Keratinocyte (primary cell): ENCODE data around the gene GNG3. TPM values are rescaled to one million over a fixed set of nuclear protein-coding genes. Genes with fewer than 3 reads are reported as not detected.

Experiments used
- DNase-seq: peaks from one replicate; pipeline ENCODE4 v3.0.0-alpha.2; 2011; ENCODE audit warnings: low read depth, missing footprints, low spot score
- FAIRE-seq: peaks from 2 replicates; lab custom pipeline; 2011; peaks lifted over from hg19 to GRCh38; lab: Jason Lieb, UNC
- H2AFZ ChIP-seq: 2 replicates; pipeline ENCODE4 v1.6.0; 2012; ENCODE audit warnings: low read length, control low read depth, inconsistent platforms; ENCODE audit not compliant: control insufficient read depth
- H3K27ac ChIP-seq: 2 replicates; pipeline ENCODE4 v1.5.1; 2011; ENCODE audit warnings: low read length; ENCODE audit not compliant: control insufficient read depth, insufficient read depth
- H3K27me3 ChIP-seq: 3 replicates; pipeline ENCODE4 v1.6.0; 2011; ENCODE audit warnings: low read length; ENCODE audit not compliant: control insufficient read depth, insufficient read depth; ENCODE audit errors: extremely low read depth
- H3K36me3 ChIP-seq, 2 experiments: 2 replicates in 1 of 2; 3 replicates in 1 of 2; pipeline ENCODE4 v1.5.1; 2011; ENCODE audit warnings: low read length in 2 of 2, mild to moderate bottlenecking in 1 of 2; ENCODE audit not compliant: control insufficient read depth in 2 of 2, insufficient read depth in 2 of 2; ENCODE audit errors: extremely low read depth in 1 of 2
- H3K4me1 ChIP-seq: 3 replicates; pipeline ENCODE4 v1.5.1; 2011; ENCODE audit warnings: low read length; ENCODE audit not compliant: control insufficient read depth, insufficient read depth; ENCODE audit errors: extremely low read depth
- H3K4me2 ChIP-seq: 3 replicates; pipeline ENCODE4 v1.6.0; 2011; ENCODE audit warnings: low read depth, low read length; ENCODE audit not compliant: control insufficient read depth, insufficient read depth; ENCODE audit errors: extremely low read depth
- H3K4me3 ChIP-seq, 3 experiments: fragments of 200-600 bp in 1 of 3; sonication (generic) in 1 of 3; 2 replicates in 2 of 3; 3 replicates in 1 of 3; pipeline ENCODE4 v1.5.1; 2011 to 2016; ENCODE audit warnings: low read length in 3 of 3, mild to moderate bottlenecking in 3 of 3, control low read depth in 2 of 3, inconsistent platforms in 1 of 3, low read depth in 1 of 3, mixed read lengths in 1 of 3, mixed run types in 1 of 3, moderate library complexity in 1 of 3; ENCODE audit not compliant: control insufficient read depth in 2 of 3, insufficient read depth in 2 of 3; ENCODE audit errors: extremely low read depth in 1 of 3
- H3K79me2 ChIP-seq: 2 replicates; pipeline ENCODE4 v1.6.0; 2012; ENCODE audit warnings: low read length; ENCODE audit not compliant: control insufficient read depth, insufficient read depth
- H3K9ac ChIP-seq: 3 replicates; pipeline ENCODE4 v1.6.0; 2011; ENCODE audit warnings: low read length; ENCODE audit not compliant: control insufficient read depth, insufficient read depth; ENCODE audit errors: extremely low read depth
- H3K9me1 ChIP-seq: 3 replicates; pipeline ENCODE4 v1.6.0; 2011; ENCODE audit warnings: low read length; ENCODE audit not compliant: control insufficient read depth, insufficient read depth; ENCODE audit errors: extremely low read depth
- H3K9me3 ChIP-seq: 2 replicates; pipeline ENCODE4 v1.5.1; 2012; ENCODE audit warnings: low read depth, low read length; ENCODE audit not compliant: control insufficient read depth
- H4K20me1 ChIP-seq: 3 replicates; pipeline ENCODE4 v1.6.0; 2011; ENCODE audit warnings: low read length; ENCODE audit not compliant: control insufficient read depth, insufficient read depth; ENCODE audit errors: extremely low read depth
- EZH2 ChIP-seq: IDR thresholded peaks from one replicate; pipeline ENCODE4 v1.6.1; 2012; ENCODE audit warnings: inconsistent platforms, mild to moderate bottlenecking, low read length, moderate library complexity
- dilution Hi-C: fragments of 300-500 bp; cut with MboI; formaldehyde crosslinking; loops from one replicate; pipeline ENCODE4 v1.7.0; 2020; ENCODE audit warnings: low sequenced_read_pairs; ENCODE audit not compliant: extremely low pct_ligation_motif_present
- polyA plus RNA-seq, 5 experiments: library from polyadenylated mRNA; depleted of rRNA in 3 of 5; stranded (reverse) in 3 of 5; stranded (forward) in 1 of 5; unstranded in 1 of 5; fragments of >200 nt; gene quantifications; 1 replicate in 1 of 5; 2 replicates in 3 of 5; 3 replicates in 1 of 5; pipeline versions ENCODE4 v1.2.1 to v1.2.3, GENCODE V29; 2011 to 2012; ENCODE audit warnings: missing spikeins in 2 of 5, low read depth in 1 of 5, low replicate concordance in 1 of 5
- TF ChIP-seq, protein P1 (sequence below), 3 experiments: IDR thresholded peaks in 1 of 3; conservative IDR thresholded peaks in 1 of 3; optimal IDR thresholded peaks in 1 of 3; 2 replicates in 2 of 3; 3 replicates in 1 of 3; pipeline versions ENCODE3 to v1.5.1; 2011; ENCODE audit warnings: low read length in 3 of 3, mild to moderate bottlenecking in 3 of 3, moderate library complexity in 2 of 3, control low read depth in 1 of 3, inconsistent platforms in 1 of 3; ENCODE audit not compliant: insufficient read depth in 2 of 3; ENCODE audit errors: extremely low read depth in 1 of 3

Gene GNG3
- polyA plus RNA-seq, 1 donor (not counting 4 experiments of a cell fraction or from before 2014, with no cell fraction given): not detected

DNA sequence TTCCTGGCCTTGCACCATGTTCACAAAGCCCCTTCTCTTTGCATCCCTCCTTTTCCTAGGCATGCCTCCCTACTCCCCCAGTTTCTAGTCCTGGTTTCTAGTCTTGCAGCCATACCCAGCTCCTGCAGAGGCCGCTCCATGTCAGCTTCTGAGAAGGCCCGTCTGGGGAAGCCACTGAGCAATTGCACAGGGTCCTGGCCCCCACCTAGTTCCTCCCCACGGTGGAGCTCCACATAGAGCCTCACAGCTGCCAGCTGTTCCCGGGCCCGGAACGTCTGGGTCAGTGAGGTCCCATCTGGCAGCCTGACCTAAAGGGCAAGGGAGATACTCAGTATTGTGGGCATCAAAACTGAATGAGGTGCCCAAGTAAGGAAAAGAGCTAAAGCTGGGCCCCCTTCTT, 30.8 kb upstream of the GNG3 start:
- Histone ChIP-seq H3K79me2 (peaks cover 40% of the 10 kb centered on the region), H3K4me2 (no peak overlapping the region), H3K27ac (no peak overlapping the region), H2AFZ (no peak overlapping the region), H3K9me3 (no peaks in the 10 kb centered on the region), H3K9ac (no peak overlapping the region), H3K9me1 (no peaks in the 10 kb centered on the region), H3K4me1 (peaks cover 20% of the 10 kb centered on the region), H3K4me3 (no peak overlapping the region), H3K27me3 (no peaks in the 10 kb centered on the region), H3K36me3 (peaks cover 11 to 19% of the 10 kb centered on the region in 2 experiments), H4K20me1 (no peaks in the 10 kb centered on the region)
- TF ChIP-seq, protein P1, sequence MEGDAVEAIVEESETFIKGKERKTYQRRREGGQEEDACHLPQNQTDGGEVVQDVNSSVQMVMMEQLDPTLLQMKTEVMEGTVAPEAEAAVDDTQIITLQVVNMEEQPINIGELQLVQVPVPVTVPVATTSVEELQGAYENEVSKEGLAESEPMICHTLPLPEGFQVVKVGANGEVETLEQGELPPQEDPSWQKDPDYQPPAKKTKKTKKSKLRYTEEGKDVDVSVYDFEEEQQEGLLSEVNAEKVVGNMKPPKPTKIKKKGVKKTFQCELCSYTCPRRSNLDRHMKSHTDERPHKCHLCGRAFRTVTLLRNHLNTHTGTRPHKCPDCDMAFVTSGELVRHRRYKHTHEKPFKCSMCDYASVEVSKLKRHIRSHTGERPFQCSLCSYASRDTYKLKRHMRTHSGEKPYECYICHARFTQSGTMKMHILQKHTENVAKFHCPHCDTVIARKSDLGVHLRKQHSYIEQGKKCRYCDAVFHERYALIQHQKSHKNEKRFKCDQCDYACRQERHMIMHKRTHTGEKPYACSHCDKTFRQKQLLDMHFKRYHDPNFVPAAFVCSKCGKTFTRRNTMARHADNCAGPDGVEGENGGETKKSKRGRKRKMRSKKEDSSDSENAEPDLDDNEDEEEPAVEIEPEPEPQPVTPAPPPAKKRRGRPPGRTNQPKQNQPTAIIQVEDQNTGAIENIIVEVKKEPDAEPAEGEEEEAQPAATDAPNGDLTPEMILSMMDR (optimal IDR thresholded peaks at IDR 0.05 in 1 of 3, IDR thresholded peaks at IDR 0.05 in 1 of 3, conservative IDR thresholded peaks at IDR 0.05 in 1 of 3; ENCODE audit: extremely low read depth in 1 of 3, insufficient read depth in 2 of 3, low read length in 3 of 3): no peak
- TF ChIP-seq EZH2: no peak
- dilution Hi-C loops: no loop called here
- FAIRE-seq: no peak
- no peak for DNase-seq

DNA sequence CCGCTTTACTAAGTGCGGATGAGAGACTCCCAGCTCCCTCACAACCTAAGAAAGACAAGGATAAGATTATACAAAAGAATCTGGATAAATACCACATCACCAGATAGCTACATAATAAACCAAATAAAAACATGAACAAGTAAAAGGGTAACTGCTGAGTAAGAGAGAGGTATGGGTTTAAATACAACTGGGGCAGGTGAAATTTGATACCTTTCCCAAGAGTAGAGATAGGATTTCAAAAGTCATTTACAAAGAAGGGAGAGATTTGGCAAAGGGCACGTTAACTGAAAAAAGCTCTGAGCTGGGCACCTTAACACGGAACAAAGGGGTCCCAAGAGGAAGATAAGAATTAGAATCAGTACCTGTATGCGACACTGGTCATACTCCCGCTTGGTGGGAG, 30.3 kb upstream of the GNG3 start:
- Histone ChIP-seq H3K4me1 (peaks cover 20% of the 10 kb centered on the region), H3K27ac (peak overlapping the region; percentile 14), H3K36me3 (peaks cover 11 to 19% of the 10 kb centered on the region in 2 experiments), H3K9me1 (no peaks in the 10 kb centered on the region), H4K20me1 (no peaks in the 10 kb centered on the region), H3K27me3 (no peaks in the 10 kb centered on the region), H3K9ac (no peak overlapping the region), H3K9me3 (no peaks in the 10 kb centered on the region), H3K4me2 (no peak overlapping the region), H3K79me2 (peaks cover 36% of the 10 kb centered on the region), H2AFZ (no peak overlapping the region), H3K4me3 (no peak overlapping the region)
- no peak for TF ChIP-seq EZH2
- dilution Hi-C loops: no loop called here
- DNase-seq (no peak), FAIRE-seq (no peak)

DNA sequence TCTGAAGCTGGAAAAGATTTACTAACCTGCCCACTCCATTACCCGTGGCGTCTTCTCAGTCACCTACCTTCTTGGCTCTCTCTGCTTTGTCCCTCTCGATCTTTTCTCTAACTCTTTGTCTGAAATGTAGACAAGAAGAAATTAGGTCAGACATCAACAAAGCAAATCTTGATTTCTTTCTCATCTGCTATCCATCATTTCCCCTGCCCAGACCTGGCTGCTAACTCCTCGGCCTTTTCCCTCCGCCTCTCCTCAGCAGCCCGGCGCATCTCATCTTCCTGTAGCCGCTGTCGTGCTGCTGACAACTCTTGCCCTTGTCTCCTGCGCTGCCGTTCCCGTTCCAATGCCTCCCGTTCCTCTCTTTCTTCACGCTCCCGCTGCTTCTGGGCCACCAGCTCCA, 29.8 kb upstream of the GNG3 start:
- peak overlapping the region; percentile 91 for H3K27ac ChIP-seq
- peak overlapping the region; percentile 99 for H3K4me2 ChIP-seq
- peak overlapping the region; percentile 95 for H3K9ac ChIP-seq
- no peak overlapping the region for H2AFZ ChIP-seq
- H3K9me3 ChIP-seq: no peaks in the 10 kb centered on the region
- H3K4me1 ChIP-seq: peaks cover 20% of the 10 kb centered on the region
- TF ChIP-seq EZH2: no peak
- TF ChIP-seq, protein P1 (optimal IDR thresholded peaks at IDR 0.05 in 1 of 3, IDR thresholded peaks at IDR 0.05 in 1 of 3, conservative IDR thresholded peaks at IDR 0.05 in 1 of 3; ENCODE audit: extremely low read depth in 1 of 3, insufficient read depth in 2 of 3, low read length in 3 of 3): no peak
- H3K79me2 ChIP-seq: peaks cover 32% of the 10 kb centered on the region
- peaks cover 11 to 19% of the 10 kb centered on the region in 2 experiments for H3K36me3 ChIP-seq
- peak overlapping the region; percentile 93 to 100 (median 97) for H3K4me3 ChIP-seq
- no peak for DNase-seq
- no peaks in the 10 kb centered on the region for H4K20me1 ChIP-seq
- FAIRE-seq: no peak
- dilution Hi-C loops: no loop called here
- no peaks in the 10 kb centered on the region for H3K27me3 ChIP-seq
- H3K9me1 ChIP-seq: no peaks in the 10 kb centered on the region
